HepG2 (cell line): Measurements from ENCODE around the gene PVALB. TPM values are rescaled to one million over a fixed set of nuclear protein-coding genes. Genes with fewer than 3 reads are reported as not detected.

Experiments used
- ATAC-seq: fragments of 200-7000 bp; cut with Tn5 transposase; 3 replicates; pipeline ENCODE4 v1.9.1; 2020; ENCODE audit warnings: mild to moderate bottlenecking, moderate library complexity
- BruUV-seq: library from RNA; stranded (reverse); fragments of 400-500 nt; replicated peaks from 2 replicates; lab custom pipeline; 2021; lab: Mats Ljungman, UMichigan
- CTCF ChIA-PET: fragments of 300-600 bp; formaldehyde crosslinking; extraction: SDS; loops from one replicate; lab custom pipeline; 2021; ENCODE audit warnings: low total read pairs, inconsistent platforms, low intra/inter-chr PET ratio; lab: Yijun Ruan, JAX
- POLR2A ChIA-PET: fragments of 350-600 bp; sonication (Branson Sonifier 250); formaldehyde crosslinking; loops from one replicate; lab custom pipeline; 2020; ENCODE audit warnings: antibody characterized with exemption, inconsistent platforms; lab: Yijun Ruan, JAX
- DNase-seq: peaks from one replicate; pipeline ENCODE4 v3.0.0-alpha.2; 2015; ENCODE audit warnings: low spot score
- FAIRE-seq: peaks from 3 replicates; lab custom pipeline; 2011; peaks lifted over from hg19 to GRCh38; lab: Jason Lieb, UNC
- H2AFZ ChIP-seq: one replicate; pipeline ENCODE4 v1.6.1; 2011; ENCODE audit warnings: low read length, inconsistent platforms
- H3K27ac ChIP-seq: fragments of 300-600 bp; 3 replicates; pipeline ENCODE4 v1.8.0; 2011; ENCODE audit warnings: mixed run types, mild to moderate bottlenecking, mixed read lengths, low read length, inconsistent platforms; ENCODE audit not compliant: insufficient read depth; ENCODE audit errors: extremely low read length
- H3K27me3 ChIP-seq, 2 experiments: fragments of 200-600 bp in 1 of 2; 2 replicates in 1 of 2; 3 replicates in 1 of 2; pipeline versions ENCODE4 v1.6.0 to v1.8.0; 2011; ENCODE audit warnings: low read length in 2 of 2, mild to moderate bottlenecking in 2 of 2, moderate library complexity in 2 of 2, inconsistent platforms in 1 of 2; ENCODE audit not compliant: insufficient read depth in 2 of 2, control insufficient read depth in 1 of 2
- H3K36me3 ChIP-seq, 2 experiments: fragments of 200-600 bp in 1 of 2; replicated peaks in 1 of 2; 2 replicates in 1 of 2; 3 replicates in 1 of 2; pipeline versions ENCODE4 v1.5.1 to v1.8.0; 2011; ENCODE audit warnings: low read length in 2 of 2, inconsistent platforms in 1 of 2; ENCODE audit not compliant: insufficient read depth in 2 of 2, control insufficient read depth in 1 of 2
- H3K4me1 ChIP-seq: 2 replicates; pipeline ENCODE4 v1.5.1; 2012; ENCODE audit warnings: low read length, inconsistent platforms; ENCODE audit not compliant: insufficient read depth
- H3K4me2 ChIP-seq: 2 replicates; pipeline ENCODE4 v1.6.0; 2011; ENCODE audit warnings: low read depth, low read length, inconsistent platforms
- H3K4me3 ChIP-seq, 3 experiments: fragments of 200-600 bp in 1 of 3; sonication (generic), shearing (Covaris generic) in 1 of 3; replicated peaks in 1 of 3; 2 replicates each; pipeline ENCODE4 v1.5.1; 2011 to 2016; ENCODE audit warnings: low read length in 3 of 3, inconsistent platforms in 2 of 3, low read depth in 2 of 3, mild to moderate bottlenecking in 2 of 3, control low read depth in 1 of 3, mixed read lengths in 1 of 3; ENCODE audit not compliant: insufficient read depth in 1 of 3
- H3K79me2 ChIP-seq: one replicate; pipeline ENCODE4 v1.6.1; 2011; ENCODE audit warnings: low read length, inconsistent platforms; ENCODE audit not compliant: insufficient read depth
- H3K9ac ChIP-seq: 2 replicates; pipeline ENCODE4 v1.6.0; 2011; ENCODE audit warnings: mild to moderate bottlenecking, low read depth, low read length, inconsistent platforms; ENCODE audit not compliant: insufficient read depth
- H3K9me3 ChIP-seq: 2 replicates; pipeline ENCODE4 v1.5.1; 2012; ENCODE audit warnings: mild to moderate bottlenecking, low read length
- H4K20me1 ChIP-seq: 2 replicates; pipeline ENCODE4 v1.6.0; 2011; ENCODE audit warnings: inconsistent platforms, mild to moderate bottlenecking, low read length, moderate library complexity; ENCODE audit not compliant: insufficient read depth
- JUND ChIP-seq: sonication (generic); formaldehyde crosslinking; IDR thresholded peaks from 2 replicates; pipeline ENCODE4 v1.8.0; 2022; ENCODE audit warnings: mild to moderate bottlenecking, missing genetic modification reagents
- KMT2B ChIP-seq: IDR thresholded peaks from 2 replicates; pipeline ENCODE4 v1.6.1; 2016; ENCODE audit warnings: missing genetic modification reagents, missing compliant biosample characterization
- MLX ChIP-seq: IDR thresholded peaks from 2 replicates; pipeline ENCODE4 v1.6.1; 2016
- NCOR1 ChIP-seq: fragments of 200-600 bp; sonication (generic); IDR thresholded peaks from 2 replicates; pipeline ENCODE4 v1.7.0; 2017; ENCODE audit warnings: antibody characterized with exemption, low read length, borderline replicate concordance
- NFYC ChIP-seq: IDR thresholded peaks from 2 replicates; pipeline ENCODE4 v1.6.1; 2016; ENCODE audit warnings: missing genetic modification reagents, missing compliant biosample characterization
- PAF1 ChIP-seq: IDR thresholded peaks from 2 replicates; pipeline ENCODE4 v1.6.1; 2016; ENCODE audit warnings: missing genetic modification reagents, missing compliant biosample characterization
- PHB2 ChIP-seq: fragments of 450-650 bp; IDR thresholded peaks from 2 replicates; pipeline ENCODE4 v1.6.1; 2018; ENCODE audit not compliant: partially characterized antibody
- PRMT3 ChIP-seq: sonication (generic); formaldehyde crosslinking; IDR thresholded peaks from 2 replicates; pipeline ENCODE4 v1.8.1; 2022; ENCODE audit warnings: low read depth, mild to moderate bottlenecking, moderate library complexity, missing genetic modification reagents, borderline replicate concordance
- REPIN1 ChIP-seq: sonication (generic); formaldehyde crosslinking; IDR thresholded peaks from 2 replicates; pipeline ENCODE4 v1.8.0; 2022; ENCODE audit warnings: missing genetic modification reagents, low read depth, mild to moderate bottlenecking, borderline replicate concordance
- TIGD3 ChIP-seq: sonication (generic); formaldehyde crosslinking; IDR thresholded peaks from 2 replicates; pipeline ENCODE4 v1.5.1; 2020; ENCODE audit warnings: mild to moderate bottlenecking, missing genetic modification reagents, borderline replicate concordance
- XRCC5 ChIP-seq: fragments of 200-400 bp; formaldehyde crosslinking; optimal IDR thresholded peaks from 2 replicates; pipeline ENCODE3; 2017; ENCODE audit warnings: mild to moderate bottlenecking, low read length
- ZMAT3 ChIP-seq: sonication (generic); formaldehyde crosslinking; conservative IDR thresholded peaks from 2 replicates; pipeline ENCODE4 v1.7.0; 2021; ENCODE audit warnings: missing genetic modification reagents
- ZNF20 ChIP-seq: sonication (generic); formaldehyde crosslinking; IDR thresholded peaks from 2 replicates; pipeline ENCODE4 v1.4.0; 2020; ENCODE audit warnings: mild to moderate bottlenecking, moderate library complexity, missing genetic modification reagents
- ZNF263 ChIP-seq: sonication (generic); formaldehyde crosslinking; IDR thresholded peaks from 2 replicates; pipeline ENCODE4 v1.4.0; 2020; ENCODE audit warnings: missing genetic modification reagents
- ZNF34 ChIP-seq: sonication (generic); formaldehyde crosslinking; IDR thresholded peaks from 2 replicates; pipeline ENCODE4 v1.4.0; 2020; ENCODE audit warnings: mild to moderate bottlenecking, missing genetic modification reagents, borderline replicate concordance
- ZNF772 ChIP-seq: sonication (generic); formaldehyde crosslinking; IDR thresholded peaks from 2 replicates; pipeline ENCODE4 v1.5.0; 2020; ENCODE audit warnings: mild to moderate bottlenecking, missing genetic modification reagents
- ZUFSP ChIP-seq: sonication (generic); formaldehyde crosslinking; IDR thresholded peaks from 2 replicates; pipeline ENCODE4 v1.9.0; 2021; ENCODE audit warnings: missing genetic modification reagents, mild to moderate bottlenecking, borderline replicate concordance
- WGBS: methylation state at CpG from one replicate; pipeline ENCODE4 v1.1.6; 2017; ENCODE audit warnings: low lambda C conversion rate; 5-methylcytosine and 5-hydroxymethylcytosine counted together
- in situ Hi-C: cut with HindIII; loops from 2 replicates; pipeline ENCODE4 v1.10.0; 2017; ENCODE audit warnings: low pct_unique_long_range_greater_than_20kb; ENCODE audit not compliant: extremely low pct_ligation_motif_present
- intact Hi-C: fragments of 100-400 bp; cut with micrococcal nuclease; formaldehyde crosslinking; loops from one replicate; pipeline ENCODE4 v1.10.0; 2022; ENCODE audit not compliant: unreplicated experiment
- polyA plus RNA-seq, 8 experiments: library from polyadenylated mRNA; depleted of rRNA in 3 of 8; stranded (reverse) in 7 of 8; unstranded in 1 of 8; fragments of >200 nt; fragmentation: Illumina TruSeq in 4 of 8; extraction: Trizol in 4 of 8; gene quantifications; 2 replicates each; pipeline versions ENCODE4 v1.2.1 to v1.2.3, GENCODE V29; 2011 to 2016; ENCODE audit warnings: low read depth in 4 of 8, missing spikeins in 1 of 8, mixed read lengths in 1 of 8; ENCODE audit not compliant: insufficient read depth in 1 of 8
- total RNA-seq, 5 experiments: library from RNA; depleted of rRNA; stranded (reverse); fragments of >200 nt; fragmentation: Illumina TruSeq; extraction: Trizol; gene quantifications; 2 replicates each; pipeline ENCODE4 v1.2.3, GENCODE V29; 2016; ENCODE audit warnings: low read depth in 1 of 5

PVALB gene
- total and polyA plus RNA-seq, 2 of the 13 experiments (the other 11 are each of a cell fraction or from before 2014, with no cell fraction given) = not detected

- Histone ChIP-seq H3K36me3 (no peaks in the 10 kb centered on the region), H3K27ac (no peak overlapping the region), H2AFZ (no peak overlapping the region), H3K27me3 (peaks cover 1 to 32% of the 10 kb centered on the region in 2 experiments; a peak in 3 of 5 replicates), H3K4me1 (peaks cover 9% of the 10 kb centered on the region; the same call in 1 of the 2 replicates), H3K9ac (no peak overlapping the region), H3K4me2 (no peak overlapping the region), H3K79me2 (no peaks in the 10 kb centered on the region), H3K4me3 (no peak overlapping the region)
- BruUV-seq = no TSS peak
- intact Hi-C loops = no loop called here
- whole genome bisulfite sequencing = 5% methylated on average over 2 of the region's 6 CpGs
- FAIRE-seq (no peak), ATAC-seq (no peak), DNase-seq (no peak)
- in situ Hi-C loops = no loop called here
- ChIA-PET CTCF (no interaction called here), POLR2A (no interaction called here)
- TF ChIP-seq MLX (CRISPR knock-in tag) = no peak
- no peak for TF ChIP-seq TIGD3 (CRISPR knock-in tag)
- no peak for TF ChIP-seq ZMAT3
- no peak for TF ChIP-seq NFYC (CRISPR knock-in tag)
- TF ChIP-seq ZNF20 (CRISPR knock-in tag) = no peak
- TF ChIP-seq, all 625 proteins: peak for 0
- H3K9me3 ChIP-seq = no peaks in the 10 kb centered on the region
- no peaks in the 10 kb centered on the region for H4K20me1 ChIP-seq
These were observed 47.1 kb upstream of the PVALB start for GRCh38 chr22:36863979-36864378.

- DNase-seq (no peak), ATAC-seq (peak; percentile 30; the same call in 2 of the 3 replicates), FAIRE-seq (no peak)
- intact Hi-C loops (no loop called here), in situ Hi-C loops (no loop called here)
- WGBS = 6% methylated on average over 7 of the region's 11 CpGs
- no peak overlapping the region for H3K9ac ChIP-seq
- H4K20me1 ChIP-seq = no peaks in the 10 kb centered on the region
- peaks cover 1 to 31% of the 10 kb centered on the region in 2 experiments; a peak in 3 of 5 replicates for H3K27me3 ChIP-seq
- no peaks in the 10 kb centered on the region for H3K36me3 ChIP-seq
- POLR2A ChIA-PET = no interaction called here
- no peak overlapping the region for H2AFZ ChIP-seq
- no peaks in the 10 kb centered on the region for H3K79me2 ChIP-seq
- CTCF ChIA-PET = no interaction called here
- H3K4me2 ChIP-seq = no peak overlapping the region
- no TSS peak for BruUV-seq
- no peaks in the 10 kb centered on the region for H3K9me3 ChIP-seq
- no peak overlapping the region for H3K4me3 ChIP-seq
- no peak overlapping the region for H3K27ac ChIP-seq
- peaks cover 9% of the 10 kb centered on the region; the same call in 1 of the 2 replicates for H3K4me1 ChIP-seq
- no peak for TF ChIP-seq ZUFSP
- TF ChIP-seq JUND (CRISPR knock-in tag) = no peak
- no peak for TF ChIP-seq ZNF263 (CRISPR knock-in tag)
- no peak for TF ChIP-seq ZNF34
- no peak for TF ChIP-seq NCOR1
- no peak for TF ChIP-seq ZNF772 (CRISPR knock-in tag)
- no peak for TF ChIP-seq PHB2
- TF ChIP-seq XRCC5 = no peak
- TF ChIP-seq REPIN1 (CRISPR knock-in tag) = no peak
- TF ChIP-seq KMT2B = no peak
- no peak for TF ChIP-seq PAF1 (CRISPR knock-in tag)
- no peak for TF ChIP-seq PRMT3 (CRISPR knock-in tag)
These were observed 46.4 kb upstream of the PVALB start for GRCh38 chr22:36863281-36863680.
